Measurements from ENCODE around the gene SLC2A1. TPM values are rescaled to one million over a fixed set of nuclear protein-coding genes. Genes with fewer than 3 reads are reported as not detected.

Gene SLC2A1
- total RNA-seq, 1 experiment from 2014 or later, result 422 TPM

DNA sequence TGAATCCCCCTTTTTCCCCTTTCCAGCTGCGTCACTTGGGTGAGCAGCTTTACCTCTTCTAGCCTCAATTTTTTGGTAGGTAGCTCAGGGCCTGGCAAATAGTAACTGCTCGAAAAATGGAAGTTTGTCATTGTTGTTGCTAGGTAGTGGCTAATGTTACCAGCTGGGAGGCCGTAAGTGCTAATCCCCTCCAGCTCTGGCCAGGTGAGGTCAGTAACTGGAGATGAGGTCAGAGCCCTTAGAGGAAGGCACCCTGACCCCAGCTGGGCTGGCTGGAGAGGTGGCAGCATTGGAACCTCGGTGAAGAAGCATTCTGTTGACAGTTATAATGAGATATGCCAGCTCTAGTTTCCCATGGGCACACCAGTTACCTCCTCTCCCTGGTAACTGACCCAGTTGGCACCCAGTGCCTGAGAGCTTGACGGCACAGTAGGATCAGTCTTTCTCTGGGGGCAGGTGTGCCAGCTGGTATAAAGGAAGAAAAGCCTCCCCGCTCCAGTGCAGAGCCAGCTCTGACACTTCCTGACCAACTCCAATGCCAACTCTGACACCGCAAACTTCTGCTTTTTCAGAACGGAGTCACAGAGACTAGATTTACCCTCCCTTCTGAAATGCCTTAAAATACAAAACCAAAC is 35.0 kb upstream of the SLC2A1 start:
- POLR2A ChIA-PET, result interaction anchor here (1.1 kb wide), 1 partner anchor 14 kb away, joined by 3 read pairs; no protein-coding TSS in a partner anchor
- TF ChIP-seq, protein P1, sequence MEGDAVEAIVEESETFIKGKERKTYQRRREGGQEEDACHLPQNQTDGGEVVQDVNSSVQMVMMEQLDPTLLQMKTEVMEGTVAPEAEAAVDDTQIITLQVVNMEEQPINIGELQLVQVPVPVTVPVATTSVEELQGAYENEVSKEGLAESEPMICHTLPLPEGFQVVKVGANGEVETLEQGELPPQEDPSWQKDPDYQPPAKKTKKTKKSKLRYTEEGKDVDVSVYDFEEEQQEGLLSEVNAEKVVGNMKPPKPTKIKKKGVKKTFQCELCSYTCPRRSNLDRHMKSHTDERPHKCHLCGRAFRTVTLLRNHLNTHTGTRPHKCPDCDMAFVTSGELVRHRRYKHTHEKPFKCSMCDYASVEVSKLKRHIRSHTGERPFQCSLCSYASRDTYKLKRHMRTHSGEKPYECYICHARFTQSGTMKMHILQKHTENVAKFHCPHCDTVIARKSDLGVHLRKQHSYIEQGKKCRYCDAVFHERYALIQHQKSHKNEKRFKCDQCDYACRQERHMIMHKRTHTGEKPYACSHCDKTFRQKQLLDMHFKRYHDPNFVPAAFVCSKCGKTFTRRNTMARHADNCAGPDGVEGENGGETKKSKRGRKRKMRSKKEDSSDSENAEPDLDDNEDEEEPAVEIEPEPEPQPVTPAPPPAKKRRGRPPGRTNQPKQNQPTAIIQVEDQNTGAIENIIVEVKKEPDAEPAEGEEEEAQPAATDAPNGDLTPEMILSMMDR (IDR thresholded peaks at IDR 0.05; ENCODE audit: insufficient read depth in 1 of 2, low read depth in 1 of 2, low read length in 1 of 2, severe bottlenecking in 1 of 2, unreplicated experiment in 1 of 2), result no peak
- peaks cover 24% of the 10 kb centered on the region for H3K4me1 ChIP-seq
- H3K36me3 Mint-ChIP-seq (ENCODE audit: insufficient read depth, unreplicated experiment), result no peaks in the 10 kb centered on the region
- no peaks in the 10 kb centered on the region for H3K27me3 Mint-ChIP-seq (ENCODE audit: insufficient read depth, unreplicated experiment)
- intact Hi-C loops (cut with micrococcal nuclease; ENCODE audit: unreplicated experiment), result no loop called here
- no peaks in the 10 kb centered on the region for H3K9me3 ChIP-seq
- no peaks in the 10 kb centered on the region for H3K36me3 ChIP-seq (ENCODE audit: control insufficient read depth, insufficient read depth, low read length)
- BruUV-seq (replicated peaks), result no TSS peak
- CTCF ChIA-PET, result no interaction called here
- no peak overlapping the region for H3K4me3 ChIP-seq (ENCODE audit: low read depth, low read length)
- no peaks in the 10 kb centered on the region for H3K27me3 ChIP-seq (replicated peaks; ENCODE audit: control insufficient read depth, insufficient read depth, low read length)
- peaks cover 39% of the 10 kb centered on the region for H3K4me1 Mint-ChIP-seq (ENCODE audit: low read depth, unreplicated experiment)
- H3K27ac Mint-ChIP-seq (ENCODE audit: unreplicated experiment), result peak overlapping the region; percentile 83
- H3K9me3 Mint-ChIP-seq (ENCODE audit: unreplicated experiment), result no peaks in the 10 kb centered on the region
- H3K4me3 Mint-ChIP-seq (ENCODE audit: unreplicated experiment), result no peak overlapping the region
- no peak for DNase-seq

DNA sequence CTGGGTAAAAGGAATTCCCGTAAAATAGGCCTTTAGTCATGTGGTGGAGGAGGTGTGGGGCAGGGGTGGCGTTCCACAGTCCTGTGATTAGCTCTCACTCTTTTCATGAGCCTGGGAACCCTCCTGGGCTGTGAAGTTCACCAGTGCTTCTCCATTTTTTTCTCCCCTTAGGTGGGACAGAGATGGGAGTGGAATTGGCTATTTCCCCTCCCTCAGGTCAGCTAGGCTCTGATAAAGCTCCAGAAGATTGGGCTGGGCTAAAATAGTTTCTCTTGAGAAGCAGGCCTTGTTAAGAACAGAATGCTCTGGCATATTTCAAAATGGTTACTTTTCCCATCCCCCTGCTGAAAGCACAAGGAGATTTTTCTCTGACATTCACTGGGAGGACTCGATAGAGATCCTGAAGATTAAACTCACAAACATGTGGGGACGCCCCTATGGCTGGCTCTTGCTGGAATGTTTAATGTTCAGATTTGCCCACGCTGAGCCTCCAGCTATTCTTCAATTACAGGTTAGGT is 33.4 kb upstream of the SLC2A1 start:
- Histone ChIP-seq H3K36me3 (ENCODE audit: control insufficient read depth, insufficient read depth, low read length) (no peaks in the 10 kb centered on the region), H3K4me3 (ENCODE audit: low read depth, low read length) (no peak overlapping the region), H3K27me3 (replicated peaks; ENCODE audit: control insufficient read depth, insufficient read depth, low read length) (no peaks in the 10 kb centered on the region), H3K9me3 (no peaks in the 10 kb centered on the region), H3K4me1 (peaks cover 24% of the 10 kb centered on the region)
- H3K9me3 Mint-ChIP-seq (ENCODE audit: unreplicated experiment), result no peaks in the 10 kb centered on the region
- ChIA-PET POLR2A (no interaction called here), CTCF (interaction anchor here (1.0 kb wide), 1 partner anchor 82 kb away, joined by 4 read pairs; no protein-coding TSS in a partner anchor)
- no TSS peak for BruUV-seq (replicated peaks)
- H3K27me3 Mint-ChIP-seq (ENCODE audit: insufficient read depth, unreplicated experiment), result no peaks in the 10 kb centered on the region
- DNase-seq, result no peak
- intact Hi-C loops (cut with micrococcal nuclease; ENCODE audit: unreplicated experiment), result no loop called here
- peak overlapping the region; percentile 83 for H3K27ac Mint-ChIP-seq (ENCODE audit: unreplicated experiment)
- peaks cover 39% of the 10 kb centered on the region for H3K4me1 Mint-ChIP-seq (ENCODE audit: low read depth, unreplicated experiment)
- H3K36me3 Mint-ChIP-seq (ENCODE audit: insufficient read depth, unreplicated experiment), result no peaks in the 10 kb centered on the region
- H3K4me3 Mint-ChIP-seq (ENCODE audit: unreplicated experiment), result no peak overlapping the region
- TF ChIP-seq, protein P1 (IDR thresholded peaks at IDR 0.05; ENCODE audit: insufficient read depth in 1 of 2, low read depth in 1 of 2, low read length in 1 of 2, severe bottlenecking in 1 of 2, unreplicated experiment in 1 of 2), result no peak

DNA sequence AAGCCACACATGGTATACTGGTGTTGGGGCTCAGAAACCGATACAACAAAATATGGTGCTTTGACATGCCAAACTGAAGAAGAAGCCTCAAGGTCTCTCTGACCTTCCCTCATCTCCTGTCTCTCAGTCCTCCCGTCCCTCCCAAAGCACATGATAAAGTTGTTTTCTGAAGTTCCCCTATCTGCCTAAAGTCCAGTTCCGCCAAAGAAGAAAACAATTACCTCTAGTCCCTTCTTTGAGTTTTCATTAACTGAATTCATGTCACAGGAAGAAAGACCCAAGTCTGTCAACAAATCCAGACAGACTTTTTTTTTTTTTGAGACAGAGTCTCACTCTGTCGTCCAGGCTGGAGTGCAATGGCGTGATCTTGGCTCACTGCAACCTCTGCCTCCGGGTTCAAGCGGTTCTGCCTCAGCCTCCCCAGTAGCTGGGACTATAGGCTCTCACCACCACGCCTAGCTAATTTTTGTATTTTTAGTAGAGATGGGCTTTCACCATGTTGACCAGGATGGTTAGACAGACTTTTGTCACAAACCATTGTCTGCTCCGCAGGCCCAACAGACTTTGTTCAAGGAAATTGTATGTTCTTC is 32.2 kb upstream of the SLC2A1 start:
- Mint-ChIP-seq H3K27me3 (ENCODE audit: insufficient read depth, unreplicated experiment) (no peaks in the 10 kb centered on the region), H3K4me3 (ENCODE audit: unreplicated experiment) (no peak overlapping the region), H3K36me3 (ENCODE audit: insufficient read depth, unreplicated experiment) (no peaks in the 10 kb centered on the region), H3K9me3 (ENCODE audit: unreplicated experiment) (no peaks in the 10 kb centered on the region), H3K27ac (ENCODE audit: unreplicated experiment) (no peak overlapping the region), H3K4me1 (ENCODE audit: low read depth, unreplicated experiment) (peaks cover 39% of the 10 kb centered on the region)
- Histone ChIP-seq H3K4me1 (peaks cover 24% of the 10 kb centered on the region), H3K36me3 (ENCODE audit: control insufficient read depth, insufficient read depth, low read length) (no peaks in the 10 kb centered on the region), H3K4me3 (ENCODE audit: low read depth, low read length) (no peak overlapping the region), H3K27me3 (replicated peaks; ENCODE audit: control insufficient read depth, insufficient read depth, low read length) (no peaks in the 10 kb centered on the region), H3K9me3 (no peaks in the 10 kb centered on the region)
- BruUV-seq (replicated peaks), result no TSS peak
- ChIA-PET POLR2A (interaction anchor here (0.7 kb wide), 1 partner anchor 53 kb away, joined by 3 read pairs; no protein-coding TSS in a partner anchor), CTCF (no interaction called here)
- DNase-seq, result no peak
- TF ChIP-seq, protein P1 (IDR thresholded peaks at IDR 0.05; ENCODE audit: insufficient read depth in 1 of 2, low read depth in 1 of 2, low read length in 1 of 2, severe bottlenecking in 1 of 2, unreplicated experiment in 1 of 2), result no peak
- intact Hi-C loops (cut with micrococcal nuclease; ENCODE audit: unreplicated experiment), result no loop called here

Measured in Caco-2 (cell line).